ENCODE data around the gene GNG12.
"Not testable (repeated sequence)": the region's sequence is repeated elsewhere in the genome, so short reads cannot be mapped to it uniquely, and the experiment has no call there.

DNA sequence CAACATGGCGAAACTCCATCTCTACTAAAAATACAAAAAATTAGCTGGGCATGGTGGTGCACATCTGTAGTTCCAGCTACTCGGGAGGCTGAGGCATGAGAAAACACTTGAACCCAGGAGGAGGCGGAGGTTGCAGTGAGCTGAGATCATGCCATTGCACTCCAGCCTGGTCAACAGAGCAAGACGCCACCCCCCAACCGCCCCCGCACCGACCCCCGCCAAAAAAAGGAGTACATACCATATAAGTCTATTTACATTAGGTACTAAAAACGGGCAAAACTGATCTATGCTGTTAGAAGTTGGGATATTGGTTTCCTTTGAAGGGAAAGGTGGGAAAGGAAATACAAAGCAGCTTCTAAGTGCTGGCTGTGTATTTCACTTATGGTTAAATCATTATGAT lies 103.0 kb downstream of the GNG12 start:
- TF ChIP-seq, protein P1, sequence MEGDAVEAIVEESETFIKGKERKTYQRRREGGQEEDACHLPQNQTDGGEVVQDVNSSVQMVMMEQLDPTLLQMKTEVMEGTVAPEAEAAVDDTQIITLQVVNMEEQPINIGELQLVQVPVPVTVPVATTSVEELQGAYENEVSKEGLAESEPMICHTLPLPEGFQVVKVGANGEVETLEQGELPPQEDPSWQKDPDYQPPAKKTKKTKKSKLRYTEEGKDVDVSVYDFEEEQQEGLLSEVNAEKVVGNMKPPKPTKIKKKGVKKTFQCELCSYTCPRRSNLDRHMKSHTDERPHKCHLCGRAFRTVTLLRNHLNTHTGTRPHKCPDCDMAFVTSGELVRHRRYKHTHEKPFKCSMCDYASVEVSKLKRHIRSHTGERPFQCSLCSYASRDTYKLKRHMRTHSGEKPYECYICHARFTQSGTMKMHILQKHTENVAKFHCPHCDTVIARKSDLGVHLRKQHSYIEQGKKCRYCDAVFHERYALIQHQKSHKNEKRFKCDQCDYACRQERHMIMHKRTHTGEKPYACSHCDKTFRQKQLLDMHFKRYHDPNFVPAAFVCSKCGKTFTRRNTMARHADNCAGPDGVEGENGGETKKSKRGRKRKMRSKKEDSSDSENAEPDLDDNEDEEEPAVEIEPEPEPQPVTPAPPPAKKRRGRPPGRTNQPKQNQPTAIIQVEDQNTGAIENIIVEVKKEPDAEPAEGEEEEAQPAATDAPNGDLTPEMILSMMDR (IDR thresholded peaks at IDR 0.05 in 8 of 11, conservative IDR thresholded peaks at IDR 0.05 in 3 of 11): not testable (repeated sequence)
- TF ChIP-seq POLR2AphosphoS5 (IDR thresholded peaks at IDR 0.05): not testable (repeated sequence)
